GM23338 (cell line): ENCODE results near the gene C22orf23. TPM values are rescaled to one million over a fixed set of nuclear protein-coding genes. Genes with fewer than 3 reads are reported as not detected.

Experiments
- ATAC-seq: fragments of 200-7000 bp; cut with Tn5 transposase; 3 replicates; pipeline ENCODE4 v1.9.1; 2020
- DNase-seq: peaks from one replicate; pipeline ENCODE4 v3.0.0-alpha.2; 2015; ENCODE audit warnings: low spot score
- H2AFZ ChIP-seq: fragments of 200-600 bp; sonication (generic); 2 replicates; pipeline ENCODE4 v1.8.0; 2016; ENCODE audit warnings: antibody characterized with exemption, mild to moderate bottlenecking, moderate library complexity
- H3F3A ChIP-seq: fragments of 200-600 bp; sonication (generic); replicated peaks from 2 replicates; pipeline ENCODE4 v1.8.0; 2017; ENCODE audit warnings: antibody characterized with exemption, mixed run types, low read depth
- H3K27ac ChIP-seq: fragments of 200-600 bp; sonication (generic); 2 replicates; pipeline ENCODE4 v1.6.1; 2016; ENCODE audit warnings: low read depth
- H3K27me3 ChIP-seq: fragments of 200-600 bp; sonication (generic); 2 replicates; pipeline ENCODE4 v1.8.0; 2016; ENCODE audit warnings: mild to moderate bottlenecking, mixed run types, moderate library complexity; ENCODE audit not compliant: insufficient read depth
- H3K36me3 ChIP-seq: fragments of 200-600 bp; sonication (generic); 2 replicates; pipeline ENCODE4 v1.8.0; 2016; ENCODE audit warnings: mild to moderate bottlenecking; ENCODE audit not compliant: insufficient read depth
- H3K4me1 ChIP-seq: fragments of 200-600 bp; sonication (generic); 2 replicates; pipeline ENCODE4 v1.8.0; 2016; ENCODE audit warnings: mild to moderate bottlenecking, moderate library complexity; ENCODE audit not compliant: insufficient read depth
- H3K4me2 ChIP-seq: fragments of 200-600 bp; sonication (generic); 2 replicates; pipeline ENCODE4 v1.7.1; 2017; ENCODE audit warnings: mixed run types
- H3K4me3 ChIP-seq: fragments of 200-600 bp; sonication (generic); 2 replicates; pipeline ENCODE4 v1.6.1; 2016; ENCODE audit warnings: mixed run types
- H3K79me2 ChIP-seq: fragments of 200-600 bp; sonication (generic); replicated peaks from 2 replicates; pipeline ENCODE4 v1.8.0; 2017; ENCODE audit warnings: mild to moderate bottlenecking; ENCODE audit not compliant: insufficient read depth
- H3K9me2 ChIP-seq: fragments of 200-600 bp; sonication (generic); 2 replicates; pipeline ENCODE4 v1.8.0; 2017; ENCODE audit not compliant: insufficient read depth
- H4K20me1 ChIP-seq: fragments of 200-600 bp; sonication (generic); replicated peaks from 2 replicates; pipeline ENCODE4 v1.8.0; 2017; ENCODE audit warnings: mild to moderate bottlenecking; ENCODE audit not compliant: insufficient read depth
- H3K27ac Mint-ChIP-seq: 2 replicates; pipeline ENCODE4 v1.8.0; 2020; ENCODE audit warnings: inconsistent platforms, mild to moderate bottlenecking, moderate library complexity, mixed read lengths
- H3K27me3 Mint-ChIP-seq: 3 replicates; pipeline ENCODE4 v1.8.0; 2022; ENCODE audit warnings: low read depth, mild to moderate bottlenecking, moderate library complexity, mixed read lengths, inconsistent platforms; ENCODE audit not compliant: insufficient read depth, poor library complexity
- H3K36me3 Mint-ChIP-seq: 3 replicates; pipeline ENCODE4 v1.8.0; 2021; ENCODE audit warnings: low read depth, mild to moderate bottlenecking, inconsistent platforms, moderate library complexity, mixed read lengths
- H3K4me1 Mint-ChIP-seq: 3 replicates; pipeline ENCODE4 v1.8.0; 2020; ENCODE audit warnings: mild to moderate bottlenecking, inconsistent platforms, mixed read lengths
- H3K4me3 Mint-ChIP-seq: 3 replicates; pipeline ENCODE4 v1.8.0; 2021; ENCODE audit warnings: moderate library complexity, mild to moderate bottlenecking, inconsistent platforms, mixed read lengths
- H3K9me3 Mint-ChIP-seq: 3 replicates; pipeline ENCODE4 v1.8.0; 2020; ENCODE audit warnings: moderate library complexity, mild to moderate bottlenecking, inconsistent platforms, mixed read lengths
- CREB1 ChIP-seq: fragments of 250-450 bp; sonication (Bioruptor Pico); IDR thresholded peaks from 2 replicates; pipeline ENCODE4 v1.5.0; 2020; ENCODE audit warnings: low read depth, mild to moderate bottlenecking, moderate library complexity
- EZH2phosphoT487 ChIP-seq: fragments of 200-600 bp; sonication (generic); IDR thresholded peaks from one replicate; pipeline ENCODE4 v1.8.1; 2018; ENCODE audit warnings: antibody characterized with exemption; ENCODE audit not compliant: unreplicated experiment
- POLR2AphosphoS5 ChIP-seq: IDR thresholded peaks from 2 replicates; pipeline ENCODE4 v1.6.1; 2016; ENCODE audit warnings: antibody characterized with exemption, low read depth
- ZNF114 ChIP-seq: fragments of 250-450 bp; sonication (Bioruptor Pico); IDR thresholded peaks from 2 replicates; pipeline ENCODE4 v1.5.0; 2020; ENCODE audit warnings: mild to moderate bottlenecking, moderate library complexity
- ZNF462 ChIP-seq: fragments of 250-450 bp; sonication (Bioruptor Pico); IDR thresholded peaks from 2 replicates; pipeline ENCODE4 v1.5.0; 2020; ENCODE audit warnings: mild to moderate bottlenecking, moderate library complexity
- polyA plus RNA-seq: library from polyadenylated mRNA; unstranded; fragments of >200 nt; fragmentation: Nextera tagmentation; extraction: Ambion mirVana; gene quantifications from 2 replicates; pipeline ENCODE4 v1.2.1, GENCODE V29; 2016
- total RNA-seq: library from RNA; depleted of rRNA; stranded (reverse); fragments of >200 nt; shearing (Covaris generic); gene quantifications from 2 replicates; pipeline ENCODE4 v1.2.3, GENCODE V29; 2014
- TF ChIP-seq, protein P1 (sequence below): IDR thresholded peaks from one replicate; pipeline ENCODE4 v1.6.1; 2018; ENCODE audit warnings: antibody characterized with exemption; ENCODE audit not compliant: unreplicated experiment

Gene C22orf23
- total and polyA plus RNA-seq, 2 experiments from 2014 or later = 0.38 TPM; not detected in 1

- TF ChIP-seq ZNF462 (CRISPR knock-in tag) (no peak), ZNF114 (CRISPR knock-in tag) (no peak), CREB1 (CRISPR knock-in tag) (no peak)
- TF ChIP-seq, protein P1, sequence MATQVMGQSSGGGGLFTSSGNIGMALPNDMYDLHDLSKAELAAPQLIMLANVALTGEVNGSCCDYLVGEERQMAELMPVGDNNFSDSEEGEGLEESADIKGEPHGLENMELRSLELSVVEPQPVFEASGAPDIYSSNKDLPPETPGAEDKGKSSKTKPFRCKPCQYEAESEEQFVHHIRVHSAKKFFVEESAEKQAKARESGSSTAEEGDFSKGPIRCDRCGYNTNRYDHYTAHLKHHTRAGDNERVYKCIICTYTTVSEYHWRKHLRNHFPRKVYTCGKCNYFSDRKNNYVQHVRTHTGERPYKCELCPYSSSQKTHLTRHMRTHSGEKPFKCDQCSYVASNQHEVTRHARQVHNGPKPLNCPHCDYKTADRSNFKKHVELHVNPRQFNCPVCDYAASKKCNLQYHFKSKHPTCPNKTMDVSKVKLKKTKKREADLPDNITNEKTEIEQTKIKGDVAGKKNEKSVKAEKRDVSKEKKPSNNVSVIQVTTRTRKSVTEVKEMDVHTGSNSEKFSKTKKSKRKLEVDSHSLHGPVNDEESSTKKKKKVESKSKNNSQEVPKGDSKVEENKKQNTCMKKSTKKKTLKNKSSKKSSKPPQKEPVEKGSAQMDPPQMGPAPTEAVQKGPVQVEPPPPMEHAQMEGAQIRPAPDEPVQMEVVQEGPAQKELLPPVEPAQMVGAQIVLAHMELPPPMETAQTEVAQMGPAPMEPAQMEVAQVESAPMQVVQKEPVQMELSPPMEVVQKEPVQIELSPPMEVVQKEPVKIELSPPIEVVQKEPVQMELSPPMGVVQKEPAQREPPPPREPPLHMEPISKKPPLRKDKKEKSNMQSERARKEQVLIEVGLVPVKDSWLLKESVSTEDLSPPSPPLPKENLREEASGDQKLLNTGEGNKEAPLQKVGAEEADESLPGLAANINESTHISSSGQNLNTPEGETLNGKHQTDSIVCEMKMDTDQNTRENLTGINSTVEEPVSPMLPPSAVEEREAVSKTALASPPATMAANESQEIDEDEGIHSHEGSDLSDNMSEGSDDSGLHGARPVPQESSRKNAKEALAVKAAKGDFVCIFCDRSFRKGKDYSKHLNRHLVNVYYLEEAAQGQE = no peak
Observed at GRCh38 chr22:37922191-37922590, 31.2 kb downstream of the C22orf23 start (continued).

DNA sequence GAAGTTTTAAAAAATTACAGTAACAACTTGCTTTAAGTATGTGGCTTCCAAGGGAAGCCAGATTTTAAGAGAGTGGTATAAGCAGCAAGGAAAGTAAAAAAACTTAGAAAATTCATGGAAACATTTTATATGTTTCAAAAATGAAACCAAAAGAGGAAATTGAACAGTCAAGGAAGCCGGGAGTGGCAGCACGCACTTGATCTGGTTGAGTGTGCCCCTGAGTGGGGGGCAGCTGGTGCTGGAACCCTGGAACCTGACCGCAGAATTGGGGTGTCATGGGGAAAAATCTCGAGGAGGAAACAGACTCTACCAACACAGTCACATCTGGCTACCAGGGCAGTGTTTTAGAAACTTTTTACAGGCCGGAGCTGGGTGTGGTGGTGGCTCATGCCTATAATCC, 33.3 kb downstream of the C22orf23 start:
- no peak overlapping the region for H2AFZ ChIP-seq
- H3K4me1 ChIP-seq = no peaks in the 10 kb centered on the region
- DNase-seq (no peak), ATAC-seq (no peak)
- Mint-ChIP-seq H3K27ac (no peak overlapping the region), H3K4me1 (no peaks in the 10 kb centered on the region), H3K27me3 (peaks cover 1% of the 10 kb centered on the region), H3K9me3 (no peaks in the 10 kb centered on the region), H3K36me3 (0 out of 3 replicates have a peak, but pooled peaks cover 11% of the 10 kb centered on the region), H3K4me3 (no peak overlapping the region)
- no peaks in the 10 kb centered on the region for H3F3A ChIP-seq
- H3K4me2 ChIP-seq = no peak overlapping the region
- H4K20me1 ChIP-seq = no peaks in the 10 kb centered on the region
- no peaks in the 10 kb centered on the region for H3K79me2 ChIP-seq
- no peaks in the 10 kb centered on the region for H3K9me2 ChIP-seq
- no peaks in the 10 kb centered on the region for H3K36me3 ChIP-seq
- peak overlapping the region; percentile 12; the same call in 1 of the 2 replicates for H3K27ac ChIP-seq
- H3K4me3 ChIP-seq = no peak overlapping the region
- no peaks in the 10 kb centered on the region for H3K27me3 ChIP-seq
- no peak for TF ChIP-seq EZH2phosphoT487
- TF ChIP-seq ZNF462 (CRISPR knock-in tag) = no peak
- no peak for TF ChIP-seq POLR2AphosphoS5
